HepG2 (cell line): ENCODE results near the gene IKZF2. TPM values are rescaled to one million over a fixed set of nuclear protein-coding genes. Genes with fewer than 3 reads are reported as not detected.

ENCODE experiments used
- ATAC-seq: fragments of 200-7000 bp; cut with Tn5 transposase; 3 replicates; pipeline ENCODE4 v1.9.1; 2020; ENCODE audit warnings: mild to moderate bottlenecking, moderate library complexity
- BruUV-seq: library from RNA; stranded (reverse); fragments of 400-500 nt; replicated peaks from 2 replicates; lab custom pipeline; 2021; lab: Mats Ljungman, UMichigan
- CTCF ChIA-PET: fragments of 300-600 bp; formaldehyde crosslinking; extraction: SDS; loops from one replicate; lab custom pipeline; 2021; ENCODE audit warnings: low total read pairs, inconsistent platforms, low intra/inter-chr PET ratio; lab: Yijun Ruan, JAX
- POLR2A ChIA-PET: fragments of 350-600 bp; sonication (Branson Sonifier 250); formaldehyde crosslinking; loops from one replicate; lab custom pipeline; 2020; ENCODE audit warnings: antibody characterized with exemption, inconsistent platforms; lab: Yijun Ruan, JAX
- DNase-seq: peaks from one replicate; pipeline ENCODE4 v3.0.0-alpha.2; 2015; ENCODE audit warnings: low spot score
- FAIRE-seq: peaks from 3 replicates; lab custom pipeline; 2011; peaks lifted over from hg19 to GRCh38; lab: Jason Lieb, UNC
- H2AFZ ChIP-seq: one replicate; pipeline ENCODE4 v1.6.1; 2011; ENCODE audit warnings: low read length, inconsistent platforms
- H3K27ac ChIP-seq: fragments of 300-600 bp; 3 replicates; pipeline ENCODE4 v1.8.0; 2011; ENCODE audit warnings: mixed run types, mild to moderate bottlenecking, mixed read lengths, low read length, inconsistent platforms; ENCODE audit not compliant: insufficient read depth; ENCODE audit errors: extremely low read length
- H3K27me3 ChIP-seq, 2 experiments: fragments of 200-600 bp in 1 of 2; 2 replicates in 1 of 2; 3 replicates in 1 of 2; pipeline versions ENCODE4 v1.6.0 to v1.8.0; 2011; ENCODE audit warnings: low read length in 2 of 2, mild to moderate bottlenecking in 2 of 2, moderate library complexity in 2 of 2, inconsistent platforms in 1 of 2; ENCODE audit not compliant: insufficient read depth in 2 of 2, control insufficient read depth in 1 of 2
- H3K36me3 ChIP-seq, 2 experiments: fragments of 200-600 bp in 1 of 2; replicated peaks in 1 of 2; 2 replicates in 1 of 2; 3 replicates in 1 of 2; pipeline versions ENCODE4 v1.5.1 to v1.8.0; 2011; ENCODE audit warnings: low read length in 2 of 2, inconsistent platforms in 1 of 2; ENCODE audit not compliant: insufficient read depth in 2 of 2, control insufficient read depth in 1 of 2
- H3K4me1 ChIP-seq: 2 replicates; pipeline ENCODE4 v1.5.1; 2012; ENCODE audit warnings: low read length, inconsistent platforms; ENCODE audit not compliant: insufficient read depth
- H3K4me2 ChIP-seq: 2 replicates; pipeline ENCODE4 v1.6.0; 2011; ENCODE audit warnings: low read depth, low read length, inconsistent platforms
- H3K4me3 ChIP-seq, 3 experiments: fragments of 200-600 bp in 1 of 3; sonication (generic), shearing (Covaris generic) in 1 of 3; replicated peaks in 1 of 3; 2 replicates each; pipeline ENCODE4 v1.5.1; 2011 to 2016; ENCODE audit warnings: low read length in 3 of 3, inconsistent platforms in 2 of 3, low read depth in 2 of 3, mild to moderate bottlenecking in 2 of 3, control low read depth in 1 of 3, mixed read lengths in 1 of 3; ENCODE audit not compliant: insufficient read depth in 1 of 3
- H3K79me2 ChIP-seq: one replicate; pipeline ENCODE4 v1.6.1; 2011; ENCODE audit warnings: low read length, inconsistent platforms; ENCODE audit not compliant: insufficient read depth
- H3K9ac ChIP-seq: 2 replicates; pipeline ENCODE4 v1.6.0; 2011; ENCODE audit warnings: mild to moderate bottlenecking, low read depth, low read length, inconsistent platforms; ENCODE audit not compliant: insufficient read depth
- H3K9me3 ChIP-seq: 2 replicates; pipeline ENCODE4 v1.5.1; 2012; ENCODE audit warnings: mild to moderate bottlenecking, low read length
- H4K20me1 ChIP-seq: 2 replicates; pipeline ENCODE4 v1.6.0; 2011; ENCODE audit warnings: inconsistent platforms, mild to moderate bottlenecking, low read length, moderate library complexity; ENCODE audit not compliant: insufficient read depth
- GATAD2A ChIP-seq: IDR thresholded peaks from 2 replicates; pipeline ENCODE4 v1.6.1; 2016
- ISX ChIP-seq: sonication (generic); formaldehyde crosslinking; conservative IDR thresholded peaks from 2 replicates; pipeline ENCODE4 v1.5.0; 2020; ENCODE audit warnings: missing genetic modification reagents
- MXD1 ChIP-seq: sonication (generic); formaldehyde crosslinking; IDR thresholded peaks from 2 replicates; pipeline ENCODE4 v1.4.0; 2020; ENCODE audit warnings: mild to moderate bottlenecking, missing genetic modification reagents
- NRL ChIP-seq: sonication (generic); formaldehyde crosslinking; IDR thresholded peaks from 2 replicates; pipeline ENCODE4 v1.5.0; 2020; ENCODE audit warnings: missing genetic modification reagents, mild to moderate bottlenecking, moderate library complexity, borderline replicate concordance
- PITX1 ChIP-seq: sonication (generic); formaldehyde crosslinking; IDR thresholded peaks from 2 replicates; pipeline ENCODE4 v1.5.1; 2020; ENCODE audit warnings: mild to moderate bottlenecking, missing genetic modification reagents
- ZNF503 ChIP-seq: sonication (generic); formaldehyde crosslinking; IDR thresholded peaks from 2 replicates; pipeline ENCODE4 v1.4.0; 2020; ENCODE audit warnings: missing genetic modification reagents
- ZNF782 ChIP-seq: sonication (generic); formaldehyde crosslinking; IDR thresholded peaks from 2 replicates; pipeline ENCODE4 v1.4.0; 2020; ENCODE audit warnings: missing genetic modification reagents, mild to moderate bottlenecking, borderline replicate concordance
- WGBS: methylation state at CpG from one replicate; pipeline ENCODE4 v1.1.6; 2017; ENCODE audit warnings: low lambda C conversion rate; 5-methylcytosine and 5-hydroxymethylcytosine counted together
- in situ Hi-C: cut with HindIII; loops from 2 replicates; pipeline ENCODE4 v1.10.0; 2017; ENCODE audit warnings: low pct_unique_long_range_greater_than_20kb; ENCODE audit not compliant: extremely low pct_ligation_motif_present
- intact Hi-C: fragments of 100-400 bp; cut with micrococcal nuclease; formaldehyde crosslinking; loops from one replicate; pipeline ENCODE4 v1.10.0; 2022; ENCODE audit not compliant: unreplicated experiment
- polyA plus RNA-seq, 8 experiments: library from polyadenylated mRNA; depleted of rRNA in 3 of 8; stranded (reverse) in 7 of 8; unstranded in 1 of 8; fragments of >200 nt; fragmentation: Illumina TruSeq in 4 of 8; extraction: Trizol in 4 of 8; gene quantifications; 2 replicates each; pipeline versions ENCODE4 v1.2.1 to v1.2.3, GENCODE V29; 2011 to 2016; ENCODE audit warnings: low read depth in 4 of 8, missing spikeins in 1 of 8, mixed read lengths in 1 of 8; ENCODE audit not compliant: insufficient read depth in 1 of 8
- total RNA-seq, 5 experiments: library from RNA; depleted of rRNA; stranded (reverse); fragments of >200 nt; fragmentation: Illumina TruSeq; extraction: Trizol; gene quantifications; 2 replicates each; pipeline ENCODE4 v1.2.3, GENCODE V29; 2016; ENCODE audit warnings: low read depth in 1 of 5

The IKZF2 gene
- total and polyA plus RNA-seq, 2 of the 13 experiments (the other 11 are each of a cell fraction or from before 2014, with no cell fraction given), result 0.18 to 0.86 TPM

DNA sequence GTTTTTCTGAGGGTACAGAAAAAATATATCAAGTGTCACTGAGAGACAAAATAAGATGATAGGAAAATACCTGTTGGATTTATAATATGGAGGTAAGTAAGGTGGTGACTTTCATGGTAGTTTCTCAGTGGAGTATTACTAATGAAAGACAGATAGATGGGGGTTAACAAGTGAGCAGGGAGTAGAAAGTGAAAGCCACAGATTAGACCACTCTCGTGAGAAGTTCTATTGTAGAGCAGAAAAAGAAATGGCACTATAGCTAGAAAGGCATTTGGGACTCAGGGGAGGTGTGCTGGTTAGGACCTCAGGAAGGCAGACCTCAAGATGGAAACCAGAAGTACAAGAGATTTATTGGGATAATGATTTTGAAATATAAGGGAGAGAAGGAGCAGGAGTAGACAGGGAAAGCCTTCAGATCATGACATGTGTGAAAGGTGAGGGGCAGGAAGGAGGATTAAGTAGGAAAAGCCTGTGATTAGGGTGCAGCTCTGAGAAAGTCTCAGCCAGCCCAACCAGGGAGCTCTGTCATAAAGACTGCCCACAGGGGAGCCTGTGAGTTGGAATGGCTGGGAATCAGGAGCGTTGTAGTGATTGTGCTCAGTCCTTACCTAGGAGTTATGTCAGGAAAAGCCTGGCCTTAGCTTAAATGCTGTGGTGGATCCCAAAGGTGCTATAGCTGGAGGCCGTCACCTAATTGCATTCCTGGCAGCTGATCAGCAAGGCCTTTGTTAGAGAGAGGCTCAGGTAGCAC, 198.1 kb downstream of the IKZF2 start:
- DNase-seq (no peak), FAIRE-seq (no peak), ATAC-seq (no peak)
- H3K36me3 ChIP-seq, result no peaks in the 10 kb centered on the region
- intact Hi-C loops, result no loop called here
- no peaks in the 10 kb centered on the region for H3K4me1 ChIP-seq
- POLR2A ChIA-PET, result no interaction called here
- H3K9ac ChIP-seq, result no peak overlapping the region
- H2AFZ ChIP-seq, result no peak overlapping the region
- WGBS, result 0% methylated on average over 2 of the region's 3 CpGs
- in situ Hi-C loops, result no loop called here
- H3K4me3 ChIP-seq, result no peak overlapping the region
- no peak overlapping the region for H3K4me2 ChIP-seq
- TF ChIP-seq NRL (CRISPR knock-in tag) (no peak), GATAD2A (CRISPR knock-in tag) (no peak), ISX (no peak), ZNF503 (no peak), ZNF782 (CRISPR knock-in tag) (no peak), MXD1 (CRISPR knock-in tag) (no peak), PITX1 (CRISPR knock-in tag) (no peak)
- H4K20me1 ChIP-seq, result no peaks in the 10 kb centered on the region
- H3K9me3 ChIP-seq, result no peaks in the 10 kb centered on the region
- BruUV-seq, result no TSS peak
- no peaks in the 10 kb centered on the region for H3K79me2 ChIP-seq
- H3K27me3 ChIP-seq, result no peaks in the 10 kb centered on the region
- CTCF ChIA-PET, result no interaction called here
- H3K27ac ChIP-seq, result no peak overlapping the region
